HepG2 (cell line): ENCODE measurements around the gene TMEM209. TPM values are rescaled to one million over a fixed set of nuclear protein-coding genes. Genes with fewer than 3 reads are reported as not detected.

Experiments used
- BCLAF1 ChIP-seq: fragments of 450-650 bp; IDR thresholded peaks from 2 replicates; pipeline ENCODE4 v1.6.1; 2017; ENCODE audit warnings: mild to moderate bottlenecking
- GTF3A ChIP-seq: sonication (generic); formaldehyde crosslinking; conservative IDR thresholded peaks from 2 replicates; pipeline ENCODE4 v1.4.0; 2020; ENCODE audit warnings: mild to moderate bottlenecking, missing genetic modification reagents
- HNF4A ChIP-seq: sonication (generic); formaldehyde crosslinking; IDR thresholded peaks from 2 replicates; pipeline ENCODE4 v1.4.0; 2020; ENCODE audit warnings: missing genetic modification reagents
- SMARCE1 ChIP-seq: fragments of 450-650 bp; IDR thresholded peaks from 2 replicates; pipeline ENCODE4 v1.6.1; 2017; ENCODE audit warnings: borderline replicate concordance
- SMC3 ChIP-seq: IDR thresholded peaks from 2 replicates; pipeline ENCODE4 v1.6.1; 2011; ENCODE audit warnings: low read length, improper control_type of control experiment
- STAG1 ChIP-seq: sonication (generic); formaldehyde crosslinking; IDR thresholded peaks from 2 replicates; pipeline ENCODE4 v1.4.0; 2020; ENCODE audit warnings: missing genetic modification reagents
- TEAD3 ChIP-seq: optimal IDR thresholded peaks from 2 replicates; pipeline ENCODE3; 2016; ENCODE audit warnings: borderline replicate concordance
- ZBTB2 ChIP-seq: sonication (generic); formaldehyde crosslinking; IDR thresholded peaks from 2 replicates; pipeline ENCODE4 v1.8.0; 2022; ENCODE audit warnings: low read depth, missing genetic modification reagents
- ZBTB44 ChIP-seq: sonication (generic); formaldehyde crosslinking; IDR thresholded peaks from 2 replicates; pipeline ENCODE4 v1.4.0; 2020; ENCODE audit warnings: missing genetic modification reagents
- ZC3H4 ChIP-seq: sonication (generic); formaldehyde crosslinking; IDR thresholded peaks from 2 replicates; pipeline ENCODE4 v1.4.0; 2020; ENCODE audit warnings: missing genetic modification reagents, borderline replicate concordance
- ZMYM2 ChIP-seq: sonication (generic); formaldehyde crosslinking; IDR thresholded peaks from 2 replicates; pipeline ENCODE4 v1.8.0; 2022; ENCODE audit warnings: mild to moderate bottlenecking, missing genetic modification reagents
- ZNF432 ChIP-seq: sonication (generic); formaldehyde crosslinking; IDR thresholded peaks from 2 replicates; pipeline ENCODE4 v1.5.0; 2020; ENCODE audit warnings: missing genetic modification reagents, mild to moderate bottlenecking, borderline replicate concordance
- ZNF468 ChIP-seq: sonication (generic); formaldehyde crosslinking; IDR thresholded peaks from 2 replicates; pipeline ENCODE4 v1.8.0; 2022; ENCODE audit warnings: mild to moderate bottlenecking, moderate library complexity, missing genetic modification reagents
- ZNF549 ChIP-seq: sonication (generic); formaldehyde crosslinking; IDR thresholded peaks from 2 replicates; pipeline ENCODE4 v1.5.0; 2020; ENCODE audit warnings: missing genetic modification reagents
- ZNF629 ChIP-seq: sonication (generic); formaldehyde crosslinking; conservative IDR thresholded peaks from 2 replicates; pipeline ENCODE4 v1.5.0; 2020; ENCODE audit warnings: missing genetic modification reagents
- ZNF652 ChIP-seq: IDR thresholded peaks from 2 replicates; pipeline ENCODE4 v1.6.1; 2016; ENCODE audit warnings: low read depth, borderline replicate concordance
- ZNF670 ChIP-seq: sonication (generic); formaldehyde crosslinking; IDR thresholded peaks from 2 replicates; pipeline ENCODE4 v1.8.0; 2022; ENCODE audit warnings: mild to moderate bottlenecking, missing genetic modification reagents, borderline replicate concordance
- ZNF720 ChIP-seq: sonication (generic); formaldehyde crosslinking; IDR thresholded peaks from 2 replicates; pipeline ENCODE4 v1.4.0; 2020; ENCODE audit warnings: missing genetic modification reagents
- polyA plus RNA-seq, 8 experiments: library from polyadenylated mRNA; depleted of rRNA in 3 of 8; stranded (reverse) in 7 of 8; unstranded in 1 of 8; fragments of >200 nt; fragmentation: Illumina TruSeq in 4 of 8; extraction: Trizol in 4 of 8; gene quantifications; 2 replicates each; pipeline versions ENCODE4 v1.2.1 to v1.2.3, GENCODE V29; 2011 to 2016; ENCODE audit warnings: low read depth in 4 of 8, missing spikeins in 1 of 8, mixed read lengths in 1 of 8; ENCODE audit not compliant: insufficient read depth in 1 of 8
- total RNA-seq, 5 experiments: library from RNA; depleted of rRNA; stranded (reverse); fragments of >200 nt; fragmentation: Illumina TruSeq; extraction: Trizol; gene quantifications; 2 replicates each; pipeline ENCODE4 v1.2.3, GENCODE V29; 2016; ENCODE audit warnings: low read depth in 1 of 5
- TF ChIP-seq, protein P1 (sequence below): sonication (generic); formaldehyde crosslinking; IDR thresholded peaks from 2 replicates; pipeline ENCODE4 v1.5.0; 2020; ENCODE audit warnings: mild to moderate bottlenecking, missing genetic modification reagents, moderate library complexity
- TF ChIP-seq, protein P2 (sequence below): sonication (generic); formaldehyde crosslinking; IDR thresholded peaks from 2 replicates; pipeline ENCODE4 v1.4.0; 2020; ENCODE audit warnings: missing genetic modification reagents

TMEM209 gene
- total and polyA plus RNA-seq, 2 of the 13 experiments (the other 11 are each of a cell fraction or from before 2014, with no cell fraction given) = 14.5 to 15.6 TPM

GRCh38 chr7:130242198-130243014 lies 37.2 kb upstream of the TMEM209 start (continued):
- TF ChIP-seq BCLAF1 (no peak), ZBTB2 (no peak), HNF4A (CRISPR knock-in tag) (no peak), ZC3H4 (no peak), ZNF629 (no peak), ZNF670 (CRISPR knock-in tag) (no peak), STAG1 (peak; percentile 95), ZBTB44 (no peak), ZNF652 (CRISPR knock-in tag) (no peak), SMARCE1 (no peak), ZNF720 (CRISPR knock-in tag) (no peak), SMC3 (peak; percentile 80), ZMYM2 (CRISPR knock-in tag) (no peak), ZNF549 (CRISPR knock-in tag) (no peak), ZNF432 (CRISPR knock-in tag) (no peak), TEAD3 (no peak), GTF3A (CRISPR knock-in tag) (no peak), ZNF468 (no peak)
- TF ChIP-seq, protein P1, sequence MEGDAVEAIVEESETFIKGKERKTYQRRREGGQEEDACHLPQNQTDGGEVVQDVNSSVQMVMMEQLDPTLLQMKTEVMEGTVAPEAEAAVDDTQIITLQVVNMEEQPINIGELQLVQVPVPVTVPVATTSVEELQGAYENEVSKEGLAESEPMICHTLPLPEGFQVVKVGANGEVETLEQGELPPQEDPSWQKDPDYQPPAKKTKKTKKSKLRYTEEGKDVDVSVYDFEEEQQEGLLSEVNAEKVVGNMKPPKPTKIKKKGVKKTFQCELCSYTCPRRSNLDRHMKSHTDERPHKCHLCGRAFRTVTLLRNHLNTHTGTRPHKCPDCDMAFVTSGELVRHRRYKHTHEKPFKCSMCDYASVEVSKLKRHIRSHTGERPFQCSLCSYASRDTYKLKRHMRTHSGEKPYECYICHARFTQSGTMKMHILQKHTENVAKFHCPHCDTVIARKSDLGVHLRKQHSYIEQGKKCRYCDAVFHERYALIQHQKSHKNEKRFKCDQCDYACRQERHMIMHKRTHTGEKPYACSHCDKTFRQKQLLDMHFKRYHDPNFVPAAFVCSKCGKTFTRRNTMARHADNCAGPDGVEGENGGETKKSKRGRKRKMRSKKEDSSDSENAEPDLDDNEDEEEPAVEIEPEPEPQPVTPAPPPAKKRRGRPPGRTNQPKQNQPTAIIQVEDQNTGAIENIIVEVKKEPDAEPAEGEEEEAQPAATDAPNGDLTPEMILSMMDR (CRISPR knock-in tag) = peak; percentile 88
- TF ChIP-seq, protein P2, sequence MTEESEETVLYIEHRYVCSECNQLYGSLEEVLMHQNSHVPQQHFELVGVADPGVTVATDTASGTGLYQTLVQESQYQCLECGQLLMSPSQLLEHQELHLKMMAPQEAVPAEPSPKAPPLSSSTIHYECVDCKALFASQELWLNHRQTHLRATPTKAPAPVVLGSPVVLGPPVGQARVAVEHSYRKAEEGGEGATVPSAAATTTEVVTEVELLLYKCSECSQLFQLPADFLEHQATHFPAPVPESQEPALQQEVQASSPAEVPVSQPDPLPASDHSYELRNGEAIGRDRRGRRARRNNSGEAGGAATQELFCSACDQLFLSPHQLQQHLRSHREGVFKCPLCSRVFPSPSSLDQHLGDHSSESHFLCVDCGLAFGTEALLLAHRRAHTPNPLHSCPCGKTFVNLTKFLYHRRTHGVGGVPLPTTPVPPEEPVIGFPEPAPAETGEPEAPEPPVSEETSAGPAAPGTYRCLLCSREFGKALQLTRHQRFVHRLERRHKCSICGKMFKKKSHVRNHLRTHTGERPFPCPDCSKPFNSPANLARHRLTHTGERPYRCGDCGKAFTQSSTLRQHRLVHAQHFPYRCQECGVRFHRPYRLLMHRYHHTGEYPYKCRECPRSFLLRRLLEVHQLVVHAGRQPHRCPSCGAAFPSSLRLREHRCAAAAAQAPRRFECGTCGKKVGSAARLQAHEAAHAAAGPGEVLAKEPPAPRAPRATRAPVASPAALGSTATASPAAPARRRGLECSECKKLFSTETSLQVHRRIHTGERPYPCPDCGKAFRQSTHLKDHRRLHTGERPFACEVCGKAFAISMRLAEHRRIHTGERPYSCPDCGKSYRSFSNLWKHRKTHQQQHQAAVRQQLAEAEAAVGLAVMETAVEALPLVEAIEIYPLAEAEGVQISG (CRISPR knock-in tag) = 0 out of 2 replicates have a peak, but pooled peaks have one; percentile 15
